GM19468 (cell line): ENCODE data around the gene TMPRSS9.
"Not testable (repeated sequence)": the region's sequence is repeated elsewhere in the genome, so short reads cannot be mapped to it uniquely, and the experiment has no call there.

Experiments used
- ATAC-seq: cut with Tn5 transposase; IDR thresholded peaks from one replicate; pipeline ENCODE4 v1.9.1; 2021; ENCODE audit warnings: mild to moderate bottlenecking, moderate library complexity, moderate number of reproducible peaks; ENCODE audit not compliant: unreplicated experiment; ENCODE audit errors: extremely low read depth

TMPRSS9 gene

GRCh38 chr19:2385053-2385721 is 25.1 kb downstream of the TMPRSS9 start:
- no peak for ATAC-seq

GRCh38 chr19:2387367-2388288 is 27.6 kb downstream of the TMPRSS9 start:
- no peak for ATAC-seq

GRCh38 chr19:2389594-2389993 is 29.5 kb downstream of the TMPRSS9 start:
- ATAC-seq: no peak

- ATAC-seq: no peak
Observed at GRCh38 chr19:2391118-2391725, 31.2 kb downstream of the TMPRSS9 start.

GRCh38 chr19:2392366-2392765 is 32.3 kb downstream of the TMPRSS9 start:
- no peak for ATAC-seq

- ATAC-seq: not testable (repeated sequence)
Observed at GRCh38 chr19:2392899-2393298, 32.8 kb downstream of the TMPRSS9 start.

- ATAC-seq: no peak
Observed at GRCh38 chr19:2394054-2394441, 34.0 kb downstream of the TMPRSS9 start.

- no peak for ATAC-seq
Observed at GRCh38 chr19:2394442-2395292, 34.6 kb downstream of the TMPRSS9 start.

- not testable (repeated sequence) for ATAC-seq
Observed at GRCh38 chr19:2395293-2395829, 35.3 kb downstream of the TMPRSS9 start.

GRCh38 chr19:2397173-2397572 is 37.1 kb downstream of the TMPRSS9 start:
- not testable (repeated sequence) for ATAC-seq

- ATAC-seq: no peak
Observed at GRCh38 chr19:2398735-2399305, 38.8 kb downstream of the TMPRSS9 start.

- no peak for ATAC-seq
Observed at GRCh38 chr19:2399582-2399981, 39.5 kb downstream of the TMPRSS9 start.

GRCh38 chr19:2408247-2408646 is 48.2 kb downstream of the TMPRSS9 start:
- no peak for ATAC-seq

- ATAC-seq: no peak
Observed at GRCh38 chr19:2409352-2409912, 49.4 kb downstream of the TMPRSS9 start.

- no peak for ATAC-seq
Observed at GRCh38 chr19:2410023-2410422, 50.0 kb downstream of the TMPRSS9 start.

- ATAC-seq: no peak
Observed at GRCh38 chr19:2411709-2412108, 51.6 kb downstream of the TMPRSS9 start.

GRCh38 chr19:2412449-2412848 is 52.4 kb downstream of the TMPRSS9 start:
- no peak for ATAC-seq

GRCh38 chr19:2413159-2413558 is 53.1 kb downstream of the TMPRSS9 start:
- no peak for ATAC-seq

- ATAC-seq: no peak
Observed at GRCh38 chr19:2413629-2414028, 53.6 kb downstream of the TMPRSS9 start.
